Mesenchymal stem cell (in vitro differentiated cells and primary cell): ENCODE data around the gene NMT2.

Experiments
- DNase-seq: peaks from one replicate; pipeline ENCODE4 v3.0.0-alpha.2; 2013
- H2AFZ ChIP-seq: one replicate; pipeline ENCODE4 v1.6.1; 2013; ENCODE audit warnings: low read depth, mild to moderate bottlenecking, control low read depth, inconsistent platforms, low read length, moderate library complexity
- H2AK5ac ChIP-seq: 2 replicates; pipeline ENCODE4 v1.6.1; 2013; ENCODE audit warnings: low read length, moderate library complexity, mild to moderate bottlenecking, inconsistent platforms; ENCODE audit not compliant: severe bottlenecking
- H2BK120ac ChIP-seq: one replicate; pipeline ENCODE4 v1.6.1; 2013; ENCODE audit warnings: low read depth, mild to moderate bottlenecking, inconsistent platforms, low read length, moderate library complexity
- H2BK12ac ChIP-seq, 2 experiments: one replicate each; pipeline ENCODE4 v1.6.1; 2013; ENCODE audit warnings: inconsistent platforms in 2 of 2, low read length in 2 of 2, mild to moderate bottlenecking in 2 of 2, moderate library complexity in 2 of 2, control low read depth in 1 of 2
- H2BK15ac ChIP-seq: one replicate; pipeline ENCODE4 v1.6.1; 2013; ENCODE audit warnings: mild to moderate bottlenecking, low read depth, inconsistent platforms; ENCODE audit not compliant: poor library complexity, severe bottlenecking
- H2BK5ac ChIP-seq: 2 replicates; pipeline ENCODE4 v1.6.1; 2013; ENCODE audit warnings: low read depth, mild to moderate bottlenecking, low read length, control low read depth, inconsistent platforms; ENCODE audit not compliant: poor library complexity, severe bottlenecking
- H3K14ac ChIP-seq, 2 experiments: one replicate each; pipeline ENCODE4 v1.6.1; 2013; ENCODE audit warnings: inconsistent platforms in 2 of 2, low read length in 2 of 2, control low read depth in 1 of 2, mild to moderate bottlenecking in 1 of 2, moderate library complexity in 1 of 2
- H3K18ac ChIP-seq, 2 experiments: one replicate each; pipeline ENCODE4 v1.6.1; 2013; ENCODE audit warnings: inconsistent platforms in 2 of 2, low read length in 2 of 2, control low read depth in 1 of 2, low read depth in 1 of 2, mild to moderate bottlenecking in 1 of 2
- H3K23ac ChIP-seq, 2 experiments: one replicate each; pipeline ENCODE4 v1.6.1; 2013; ENCODE audit warnings: inconsistent platforms in 2 of 2, low read length in 2 of 2, mild to moderate bottlenecking in 2 of 2, moderate library complexity in 2 of 2, control low read depth in 1 of 2
- H3K27ac ChIP-seq: 2 replicates; pipeline ENCODE4 v1.5.1; 2013; ENCODE audit warnings: mild to moderate bottlenecking, moderate library complexity, low read length, control low read depth, inconsistent platforms; ENCODE audit not compliant: poor library complexity, severe bottlenecking
- H3K27me3 ChIP-seq, 2 experiments: 2 replicates each; pipeline versions ENCODE4 v1.6.1 to v1.7.0; 2013; ENCODE audit warnings: low read length in 2 of 2, mild to moderate bottlenecking in 2 of 2, moderate library complexity in 2 of 2, control low read depth in 1 of 2, inconsistent platforms in 1 of 2; ENCODE audit not compliant: control insufficient read depth in 1 of 2, insufficient read depth in 1 of 2
- H3K36me3 ChIP-seq, 2 experiments: 2 replicates each; pipeline versions ENCODE4 v1.6.1 to v1.7.0; 2013; ENCODE audit warnings: low read length in 2 of 2, control low read depth in 1 of 2, inconsistent platforms in 1 of 2, low read depth in 1 of 2, mild to moderate bottlenecking in 1 of 2; ENCODE audit not compliant: insufficient read depth in 2 of 2, control insufficient read depth in 1 of 2
- H3K4ac ChIP-seq, 2 experiments: one replicate each; pipeline ENCODE4 v1.6.1; 2013; ENCODE audit warnings: inconsistent platforms in 2 of 2, low read length in 2 of 2, mild to moderate bottlenecking in 2 of 2, moderate library complexity in 2 of 2, control low read depth in 1 of 2, low read depth in 1 of 2
- H3K4me1 ChIP-seq: 2 replicates; pipeline ENCODE4 v1.6.1; 2013; ENCODE audit warnings: low read depth, low read length, control low read depth; ENCODE audit not compliant: control insufficient read depth, insufficient read depth
- H3K4me2 ChIP-seq: 2 replicates; pipeline ENCODE4 v1.6.1; 2013; ENCODE audit warnings: low read length, mild to moderate bottlenecking, inconsistent platforms; ENCODE audit not compliant: poor library complexity, severe bottlenecking
- H3K4me3 ChIP-seq, 2 experiments: 2 replicates each; pipeline versions ENCODE4 v1.5.1 to v1.7.0; 2013; ENCODE audit warnings: low read length in 2 of 2, mild to moderate bottlenecking in 2 of 2, control low read depth in 1 of 2, low read depth in 1 of 2; ENCODE audit not compliant: insufficient read depth in 1 of 2
- H3K79me1 ChIP-seq: replicated peaks from 2 replicates; pipeline ENCODE4 v1.6.1; 2013; ENCODE audit warnings: mild to moderate bottlenecking, control low read depth, low read length, inconsistent platforms; ENCODE audit not compliant: poor library complexity, severe bottlenecking
- H3K9ac ChIP-seq: 2 replicates; pipeline ENCODE4 v1.7.0; 2013; ENCODE audit warnings: mild to moderate bottlenecking, low read length, moderate library complexity
- H3K9me3 ChIP-seq: 2 replicates; pipeline ENCODE4 v1.7.0; 2013; ENCODE audit warnings: mild to moderate bottlenecking, low read length; ENCODE audit not compliant: control insufficient read depth
- H4K8ac ChIP-seq: one replicate; pipeline ENCODE4 v1.6.1; 2013; ENCODE audit warnings: inconsistent platforms, mild to moderate bottlenecking, low read length, moderate library complexity
- H4K91ac ChIP-seq: one replicate; pipeline ENCODE4 v1.6.1; 2013; ENCODE audit warnings: mild to moderate bottlenecking, low read length, inconsistent platforms
- WGBS: methylation state at CpG from one replicate; pipeline ENCODE4 v1.1.7; 2013; ENCODE audit warnings: mixed read lengths; 5-methylcytosine and 5-hydroxymethylcytosine counted together

Gene NMT2

DNA sequence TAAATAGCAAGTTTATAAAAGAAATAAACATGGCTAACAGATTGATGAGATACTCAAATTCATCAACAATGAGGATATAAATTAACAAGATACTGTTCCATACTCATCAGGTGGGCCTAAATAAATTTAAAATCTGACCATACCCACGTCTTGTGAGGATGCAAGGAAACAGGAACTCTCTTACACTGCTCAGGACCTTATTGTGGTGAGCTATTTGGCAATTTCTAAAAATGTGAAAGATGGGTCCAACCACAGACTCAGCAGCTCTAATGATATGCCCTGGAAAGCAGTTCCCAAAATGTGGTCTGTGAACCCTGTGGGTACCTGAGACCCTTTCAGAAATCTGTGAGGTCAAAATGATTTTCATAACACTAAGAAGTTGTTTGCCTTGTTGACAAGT, 49.9 kb downstream of the NMT2 start:
- Histone ChIP-seq H3K4me2 (no peak overlapping the region), H3K9me3 (no peaks in the 10 kb centered on the region), H3K9ac (no peak overlapping the region), H3K36me3 (peaks cover 13 to 56% of the 10 kb centered on the region in 2 experiments), H2BK12ac (no peak overlapping the region), H3K4ac (no peak overlapping the region), H3K14ac (no peak overlapping the region), H4K8ac (no peak overlapping the region), H3K79me1 (peaks cover 8% of the 10 kb centered on the region), H3K23ac (no peak overlapping the region), H3K4me1 (peaks cover 2% of the 10 kb centered on the region), H2BK5ac (no peak overlapping the region), H3K27ac (no peak overlapping the region), H2AK5ac (no peak overlapping the region), H3K4me3 (no peak overlapping the region), H4K91ac (no peak overlapping the region), H2AFZ (no peak overlapping the region), H2BK15ac (no peak overlapping the region), H3K18ac (no peak overlapping the region), H2BK120ac (no peak overlapping the region), H3K27me3 (no peaks in the 10 kb centered on the region)
- 90% methylated on average over 1 of the region's 1 CpG for WGBS
- no peak for DNase-seq

- Histone ChIP-seq H3K23ac (no peak overlapping the region), H3K4me1 (no peaks in the 10 kb centered on the region), H3K4me2 (no peak overlapping the region), H3K18ac (no peak overlapping the region), H2AFZ (no peak overlapping the region), H4K8ac (no peak overlapping the region), H3K27ac (no peak overlapping the region), H2BK120ac (no peak overlapping the region), H4K91ac (no peak overlapping the region), H2AK5ac (no peak overlapping the region), H3K9me3 (no peaks in the 10 kb centered on the region), H2BK15ac (no peak overlapping the region), H3K4me3 (no peak overlapping the region), H3K79me1 (peaks cover 9% of the 10 kb centered on the region), H2BK12ac (no peak overlapping the region), H2BK5ac (no peak overlapping the region), H3K9ac (no peak overlapping the region), H3K36me3 (peaks cover 20 to 66% of the 10 kb centered on the region in 2 experiments), H3K14ac (no peak overlapping the region), H3K27me3 (no peaks in the 10 kb centered on the region), H3K4ac (no peak overlapping the region)
- no peak for DNase-seq
- WGBS = 88% methylated on average over 4 of the region's 5 CpGs
Measured at GRCh38 chr10:15116225-15116624, 52.3 kb downstream of the NMT2 start.

GRCh38 chr10:15113766-15114165, 54.7 kb downstream of the NMT2 start:
- Histone ChIP-seq H3K4ac (no peak overlapping the region), H3K4me3 (no peak overlapping the region), H4K91ac (no peak overlapping the region), H2BK15ac (no peak overlapping the region), H3K27me3 (no peaks in the 10 kb centered on the region), H3K9me3 (no peaks in the 10 kb centered on the region), H3K36me3 (peaks cover 19 to 69% of the 10 kb centered on the region in 2 experiments), H2BK5ac (no peak overlapping the region), H3K27ac (no peak overlapping the region), H2AK5ac (no peak overlapping the region), H3K14ac (no peak overlapping the region), H2BK120ac (no peak overlapping the region), H2AFZ (no peak overlapping the region), H3K79me1 (peaks cover 6% of the 10 kb centered on the region), H3K4me1 (no peaks in the 10 kb centered on the region), H3K9ac (no peak overlapping the region), H4K8ac (no peak overlapping the region), H3K4me2 (no peak overlapping the region), H3K23ac (no peak overlapping the region), H3K18ac (no peak overlapping the region), H2BK12ac (no peak overlapping the region)
- WGBS = 100% methylated on average over 3 of the region's 4 CpGs
- DNase-seq = no peak

GRCh38 chr10:15112657-15113056, 55.8 kb downstream of the NMT2 start:
- H3K4ac ChIP-seq = no peak overlapping the region
- H3K4me3 ChIP-seq = no peak overlapping the region
- peaks cover 6% of the 10 kb centered on the region for H3K79me1 ChIP-seq
- H4K8ac ChIP-seq = no peak overlapping the region
- H3K27ac ChIP-seq = no peak overlapping the region
- H3K18ac ChIP-seq = no peak overlapping the region
- no peaks in the 10 kb centered on the region for H3K9me3 ChIP-seq
- H2BK12ac ChIP-seq = no peak overlapping the region
- H3K14ac ChIP-seq = no peak overlapping the region
- H3K9ac ChIP-seq = no peak overlapping the region
- H2AFZ ChIP-seq = no peak overlapping the region
- H3K23ac ChIP-seq = no peak overlapping the region
- H4K91ac ChIP-seq = no peak overlapping the region
- 98% methylated on average over 13 of the region's 13 CpGs for WGBS
- no peaks in the 10 kb centered on the region for H3K4me1 ChIP-seq
- H2BK15ac ChIP-seq = no peak overlapping the region
- H3K4me2 ChIP-seq = no peak overlapping the region
- no peak for DNase-seq
- peaks cover 21 to 68% of the 10 kb centered on the region in 2 experiments for H3K36me3 ChIP-seq
- no peak overlapping the region for H2AK5ac ChIP-seq
- no peak overlapping the region for H2BK5ac ChIP-seq
- H3K27me3 ChIP-seq = no peaks in the 10 kb centered on the region
- no peak overlapping the region for H2BK120ac ChIP-seq
